Measurements from ENCODE around the gene NLE1. TPM values are rescaled to one million over a fixed set of nuclear protein-coding genes. Genes with fewer than 3 reads are reported as not detected.
A peak's percentile ranks its signal among the peaks of the same experiment; 100 is the strongest.

The NLE1 gene
- total RNA-seq, 1 experiment from 2014 or later = 36.2 TPM

DNA sequence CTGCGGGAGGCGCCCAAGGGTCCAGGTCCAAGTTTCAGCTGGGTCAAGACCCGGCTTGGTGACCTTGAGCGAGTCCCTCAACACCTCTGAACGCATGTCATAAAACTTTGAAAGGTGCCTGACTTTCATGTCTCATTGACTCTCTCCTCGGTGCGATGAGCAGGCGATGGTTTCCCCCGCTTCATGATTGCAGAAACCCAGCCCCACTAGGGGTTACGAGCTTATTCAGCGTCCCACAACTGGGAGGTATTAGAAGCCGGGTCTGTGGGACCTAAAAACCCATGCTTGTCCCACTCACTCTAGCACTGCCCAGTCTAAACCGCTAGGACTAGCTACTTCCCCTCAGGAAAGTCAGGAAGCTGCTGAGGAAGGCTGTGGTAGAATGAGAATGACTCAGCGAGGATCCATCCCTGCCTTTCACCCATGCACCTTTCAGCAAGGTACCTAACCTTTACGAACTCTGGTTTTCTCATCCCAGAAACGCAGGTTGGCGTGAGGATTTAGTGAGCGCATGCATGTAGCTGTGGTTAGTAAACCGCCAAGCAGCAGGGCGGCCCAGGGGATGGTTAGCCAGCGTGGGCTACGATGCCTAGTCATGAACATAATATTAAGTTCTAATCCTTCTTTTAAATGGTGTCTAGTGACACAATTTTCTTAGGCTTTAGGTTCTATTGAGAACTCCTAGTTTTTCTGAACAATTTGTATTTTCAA, 52.4 kb downstream of the NLE1 start:
- TF ChIP-seq, protein P1, sequence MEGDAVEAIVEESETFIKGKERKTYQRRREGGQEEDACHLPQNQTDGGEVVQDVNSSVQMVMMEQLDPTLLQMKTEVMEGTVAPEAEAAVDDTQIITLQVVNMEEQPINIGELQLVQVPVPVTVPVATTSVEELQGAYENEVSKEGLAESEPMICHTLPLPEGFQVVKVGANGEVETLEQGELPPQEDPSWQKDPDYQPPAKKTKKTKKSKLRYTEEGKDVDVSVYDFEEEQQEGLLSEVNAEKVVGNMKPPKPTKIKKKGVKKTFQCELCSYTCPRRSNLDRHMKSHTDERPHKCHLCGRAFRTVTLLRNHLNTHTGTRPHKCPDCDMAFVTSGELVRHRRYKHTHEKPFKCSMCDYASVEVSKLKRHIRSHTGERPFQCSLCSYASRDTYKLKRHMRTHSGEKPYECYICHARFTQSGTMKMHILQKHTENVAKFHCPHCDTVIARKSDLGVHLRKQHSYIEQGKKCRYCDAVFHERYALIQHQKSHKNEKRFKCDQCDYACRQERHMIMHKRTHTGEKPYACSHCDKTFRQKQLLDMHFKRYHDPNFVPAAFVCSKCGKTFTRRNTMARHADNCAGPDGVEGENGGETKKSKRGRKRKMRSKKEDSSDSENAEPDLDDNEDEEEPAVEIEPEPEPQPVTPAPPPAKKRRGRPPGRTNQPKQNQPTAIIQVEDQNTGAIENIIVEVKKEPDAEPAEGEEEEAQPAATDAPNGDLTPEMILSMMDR (IDR thresholded peaks at IDR 0.05; ENCODE audit: unreplicated experiment) = no peak
- DNase-seq (ENCODE audit: unreplicated experiment) = peak; percentile 63
- intact Hi-C loops (cut with micrococcal nuclease) = loop anchor here (1.0 to 5.0 kb wide), 5 partner anchors 26 to 107 kb away; partner anchors contain the start of genes LIG3, RAD51D and RFFL
- Mint-ChIP-seq H3K4me1 (ENCODE audit: insufficient read depth, unreplicated experiment) (peaks cover 14% of the 10 kb centered on the region), H3K27ac (ENCODE audit: low read depth, unreplicated experiment) (peak overlapping the region; percentile 59), H3K4me3 (ENCODE audit: unreplicated experiment) (peak overlapping the region; percentile 80), H3K27me3 (ENCODE audit: insufficient read depth, unreplicated experiment) (no peaks in the 10 kb centered on the region), H3K9me3 (ENCODE audit: unreplicated experiment) (no peaks in the 10 kb centered on the region), H3K36me3 (ENCODE audit: insufficient read depth, unreplicated experiment) (no peaks in the 10 kb centered on the region)
- ChIA-PET POLR2A (interaction anchor here (0.9 to 1.3 kb wide), 12 partner anchors 14 to 128 kb away, joined by 3 to 10 read pairs (median 4); partner anchors contain the start of genes CCT6B, LIG3, RAD51D and RFFL), CTCF (interaction anchor here (0.7 to 3.1 kb wide), 32 partner anchors 8 to 889 kb away, joined by 3 to 30 read pairs (median 4); partner anchors contain the start of genes RAD51D and RFFL)
- no TSS peak for BruUV-seq (replicated peaks)

DNA sequence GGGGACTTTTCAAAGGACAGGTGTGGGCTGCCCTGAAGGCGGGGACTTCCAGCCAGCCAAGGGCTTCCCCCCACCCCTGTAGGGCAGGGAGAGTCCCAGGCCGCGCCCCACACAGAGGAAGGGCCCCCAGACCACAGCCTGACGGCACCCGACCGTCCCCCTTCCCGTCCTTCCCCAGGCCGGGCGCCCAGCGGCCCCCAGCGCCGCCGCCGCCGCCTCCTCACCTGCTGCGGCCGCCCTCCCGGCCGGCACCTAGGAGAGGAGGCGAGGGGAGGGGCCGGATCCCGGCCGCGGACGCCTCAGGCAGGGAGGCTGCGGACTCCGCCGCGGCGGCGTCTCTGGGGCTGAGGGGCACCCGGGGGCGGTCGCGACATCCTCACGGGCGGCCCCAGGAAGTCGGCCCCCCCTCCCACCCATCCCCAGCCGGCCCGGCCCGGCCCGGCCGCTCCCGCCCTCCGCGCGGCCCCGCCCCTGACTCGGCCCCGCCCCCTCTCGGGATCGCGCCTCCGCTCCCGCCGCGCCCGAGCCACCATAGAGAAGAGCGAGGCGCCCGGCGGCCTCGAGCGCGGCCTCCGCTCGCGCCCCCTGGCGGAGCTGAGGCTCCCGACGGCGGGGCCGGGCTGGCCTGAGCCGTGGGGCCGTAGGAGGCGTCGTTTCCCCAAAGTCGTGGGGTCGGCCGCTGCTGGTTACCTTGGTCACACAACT, 53.1 kb downstream of the NLE1 start:
- BruUV-seq (replicated peaks) = no TSS peak
- Mint-ChIP-seq H3K4me3 (ENCODE audit: unreplicated experiment) (peak overlapping the region; percentile 80), H3K36me3 (ENCODE audit: insufficient read depth, unreplicated experiment) (no peaks in the 10 kb centered on the region), H3K4me1 (ENCODE audit: insufficient read depth, unreplicated experiment) (peaks cover 11% of the 10 kb centered on the region), H3K9me3 (ENCODE audit: unreplicated experiment) (no peaks in the 10 kb centered on the region), H3K27me3 (ENCODE audit: insufficient read depth, unreplicated experiment) (no peaks in the 10 kb centered on the region), H3K27ac (ENCODE audit: low read depth, unreplicated experiment) (peak overlapping the region; percentile 84)
- ChIA-PET POLR2A (interaction anchor here (0.9 to 9.8 kb wide), 11 partner anchors 14 to 127 kb away, joined by 3 to 119 read pairs (median 4); partner anchors contain the start of genes CCT6B, RAD51D, RFFL and ZNF830), CTCF (interaction anchor here (0.7 to 3.1 kb wide), 27 partner anchors 9 to 889 kb away, joined by 3 to 30 read pairs (median 4); partner anchors contain the start of genes RAD51D and RFFL)
- DNase-seq (ENCODE audit: unreplicated experiment) = peak; percentile 83
- TF ChIP-seq, protein P1 (IDR thresholded peaks at IDR 0.05; ENCODE audit: unreplicated experiment) = peak; percentile 72
- intact Hi-C loops (cut with micrococcal nuclease) = loop anchor here (1.0 to 5.0 kb wide), 5 partner anchors 26 to 107 kb away; partner anchors contain the start of genes LIG3, RAD51D and RFFL

DNA sequence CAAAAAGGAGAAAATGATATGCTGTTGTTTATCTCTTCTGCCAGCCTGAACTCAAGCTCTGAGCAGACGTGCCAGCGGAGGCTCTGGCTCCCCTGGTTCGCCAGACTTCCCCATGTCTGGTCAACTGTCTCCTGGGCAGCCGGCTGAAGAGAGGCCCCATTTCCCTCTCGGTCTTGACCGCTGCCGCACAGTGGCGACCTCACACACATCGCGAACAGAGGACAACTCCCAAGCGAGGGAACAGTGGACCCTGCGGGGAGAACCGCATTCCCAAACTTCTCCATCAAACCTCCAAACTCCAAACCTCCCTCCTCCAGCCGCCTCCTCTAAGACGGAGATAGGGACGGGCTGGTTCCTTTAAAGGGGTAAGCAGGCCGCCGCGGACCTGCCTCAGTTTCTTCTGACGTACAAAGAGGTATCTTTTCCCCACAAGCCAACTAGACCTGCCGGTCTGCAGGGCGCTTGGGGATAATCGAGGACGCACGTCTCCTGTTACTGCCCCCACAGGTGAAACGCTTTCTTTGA, 53.7 kb downstream of the NLE1 start:
- Mint-ChIP-seq H3K4me1 (ENCODE audit: insufficient read depth, unreplicated experiment) (peaks cover 11% of the 10 kb centered on the region), H3K9me3 (ENCODE audit: unreplicated experiment) (no peaks in the 10 kb centered on the region), H3K36me3 (ENCODE audit: insufficient read depth, unreplicated experiment) (no peaks in the 10 kb centered on the region), H3K4me3 (ENCODE audit: unreplicated experiment) (peak overlapping the region; percentile 80), H3K27me3 (ENCODE audit: insufficient read depth, unreplicated experiment) (no peaks in the 10 kb centered on the region), H3K27ac (ENCODE audit: low read depth, unreplicated experiment) (peak overlapping the region; percentile 84)
- ChIA-PET CTCF (interaction anchor here (0.7 to 1.4 kb wide), 6 partner anchors 11 to 450 kb away, joined by 3 to 4 read pairs (median 3); no protein-coding TSS in a partner anchor), POLR2A (interaction anchor here (0.5 to 9.8 kb wide), 12 partner anchors 9 to 1578 kb away, joined by 3 to 119 read pairs (median 5); partner anchors contain the start of genes CCT6B, LIG3, RAD51D and RFFL)
- intact Hi-C loops (cut with micrococcal nuclease) = loop anchor here (5.0 kb wide), 2 partner anchors 66 to 106 kb away; partner anchors contain the start of gene LIG3
- DNase-seq (ENCODE audit: unreplicated experiment) = peak; percentile 50
- BruUV-seq (replicated peaks) = no TSS peak
- TF ChIP-seq, protein P1 (IDR thresholded peaks at IDR 0.05; ENCODE audit: unreplicated experiment) = no peak

Data from MCF 10A (cell line).